ENCODE results near the gene BTN1A1.

BTN1A1 gene

GRCh38 chr6:26473758-26474438, 26.2 kb upstream of the BTN1A1 start:
- peaks cover 38% of the 10 kb centered on the region for H3F3A ChIP-seq (ENCODE audit: insufficient read depth)
- H3K79me2 ChIP-seq (ENCODE audit: insufficient read depth, low read length): no peaks in the 10 kb centered on the region
- TF ChIP-seq CTCF (IDR thresholded peaks at IDR 0.05; ENCODE audit: insufficient read depth, low read length, poor library complexity, severe bottlenecking) (no peak), EZH2phosphoT487 (conservative IDR thresholded peaks at IDR 0.05; ENCODE audit: low read length) (no peak)
- H3K9me2 ChIP-seq (replicated peaks; ENCODE audit: insufficient read depth, low read length): no peaks in the 10 kb centered on the region
- H3K27ac ChIP-seq (ENCODE audit: low read depth, low read length): peak overlapping the region; percentile 87
- H2AFZ ChIP-seq (ENCODE audit: low read depth, low read length, severe bottlenecking): peak overlapping the region; percentile 75
- H3K4me3 ChIP-seq (ENCODE audit: insufficient read depth, low read length, poor library complexity, severe bottlenecking): peak overlapping the region; percentile 60
- H3K4me2 ChIP-seq (ENCODE audit: low read depth, low read length, poor library complexity, severe bottlenecking): peak overlapping the region; percentile 91
- H3K27me3 ChIP-seq (ENCODE audit: low read length): no peaks in the 10 kb centered on the region
- H4K20me1 ChIP-seq (ENCODE audit: low read depth, low read length): no peaks in the 10 kb centered on the region
- peaks cover 15% of the 10 kb centered on the region; the same call in 1 of the 2 replicates for H3K9me3 ChIP-seq (ENCODE audit: insufficient read depth, low read length)
- peaks cover 7% of the 10 kb centered on the region for H3K36me3 ChIP-seq (ENCODE audit: low read length)
- H3K9ac ChIP-seq (ENCODE audit: low read length): peak overlapping the region; percentile 72

- TF ChIP-seq EZH2phosphoT487 (conservative IDR thresholded peaks at IDR 0.05; ENCODE audit: low read length) (no peak), CTCF (IDR thresholded peaks at IDR 0.05; ENCODE audit: insufficient read depth, low read length, poor library complexity, severe bottlenecking) (no peak)
- Histone ChIP-seq H3K9me3 (ENCODE audit: insufficient read depth, low read length) (peaks cover 15% of the 10 kb centered on the region; the same call in 1 of the 2 replicates), H3K79me2 (ENCODE audit: insufficient read depth, low read length) (no peaks in the 10 kb centered on the region), H3K4me2 (ENCODE audit: low read depth, low read length, poor library complexity, severe bottlenecking) (peak overlapping the region; percentile 91), H3K9ac (ENCODE audit: low read length) (peak overlapping the region; percentile 72), H3F3A (ENCODE audit: insufficient read depth) (peaks cover 38% of the 10 kb centered on the region), H2AFZ (ENCODE audit: low read depth, low read length, severe bottlenecking) (peak overlapping the region; percentile 75), H3K36me3 (ENCODE audit: low read length) (peaks cover 7% of the 10 kb centered on the region), H3K4me3 (ENCODE audit: insufficient read depth, low read length, poor library complexity, severe bottlenecking) (peak overlapping the region; percentile 60), H3K9me2 (replicated peaks; ENCODE audit: insufficient read depth, low read length) (no peaks in the 10 kb centered on the region), H4K20me1 (ENCODE audit: low read depth, low read length) (no peaks in the 10 kb centered on the region), H3K27me3 (ENCODE audit: low read length) (no peaks in the 10 kb centered on the region), H3K27ac (ENCODE audit: low read depth, low read length) (peak overlapping the region; percentile 87)
Observed at GRCh38 chr6:26474439-26474881, 25.6 kb upstream of the BTN1A1 start.

GRCh38 chr6:26475823-26476729, 24.0 kb upstream of the BTN1A1 start:
- Histone ChIP-seq H3K4me2 (ENCODE audit: low read depth, low read length, poor library complexity, severe bottlenecking) (peak overlapping the region; percentile 91), H3K9me3 (ENCODE audit: insufficient read depth, low read length) (peaks cover 15% of the 10 kb centered on the region; the same call in 1 of the 2 replicates), H3K9ac (ENCODE audit: low read length) (peak overlapping the region; percentile 37), H3K4me3 (ENCODE audit: insufficient read depth, low read length, poor library complexity, severe bottlenecking) (peak overlapping the region; percentile 7), H3K27ac (ENCODE audit: low read depth, low read length) (peak overlapping the region; percentile 87), H3K9me2 (replicated peaks; ENCODE audit: insufficient read depth, low read length) (no peaks in the 10 kb centered on the region), H3F3A (ENCODE audit: insufficient read depth) (peaks cover 33% of the 10 kb centered on the region), H2AFZ (ENCODE audit: low read depth, low read length, severe bottlenecking) (peak overlapping the region; percentile 56), H3K36me3 (ENCODE audit: low read length) (peaks cover 12% of the 10 kb centered on the region), H4K20me1 (ENCODE audit: low read depth, low read length) (no peaks in the 10 kb centered on the region), H3K79me2 (ENCODE audit: insufficient read depth, low read length) (no peaks in the 10 kb centered on the region), H3K27me3 (ENCODE audit: low read length) (no peaks in the 10 kb centered on the region)
- TF ChIP-seq CTCF (IDR thresholded peaks at IDR 0.05; ENCODE audit: insufficient read depth, low read length, poor library complexity, severe bottlenecking) (no peak), EZH2phosphoT487 (conservative IDR thresholded peaks at IDR 0.05; ENCODE audit: low read length) (no peak)
